HepG2 (cell line): ENCODE data around the gene ACADVL. TPM values are rescaled to one million over a fixed set of nuclear protein-coding genes. Genes with fewer than 3 reads are reported as not detected.

Experiments
- AGO1 ChIP-seq: fragments of 200-400 bp; formaldehyde crosslinking; IDR thresholded peaks from 2 replicates; pipeline ENCODE4 v1.6.1; 2017; ENCODE audit warnings: mild to moderate bottlenecking, low read depth, low read length, moderate library complexity; ENCODE audit not compliant: poor library complexity, severe bottlenecking
- AHDC1 ChIP-seq: sonication (generic); formaldehyde crosslinking; IDR thresholded peaks from 2 replicates; pipeline ENCODE4 v1.5.1; 2020; ENCODE audit warnings: mild to moderate bottlenecking, missing genetic modification reagents, borderline replicate concordance
- CBFB ChIP-seq: sonication (generic); formaldehyde crosslinking; IDR thresholded peaks from 2 replicates; pipeline ENCODE4 v1.4.0; 2020; ENCODE audit warnings: missing genetic modification reagents
- EED ChIP-seq: sonication (generic); formaldehyde crosslinking; IDR thresholded peaks from 2 replicates; pipeline ENCODE4 v1.5.0; 2020; ENCODE audit warnings: mild to moderate bottlenecking, missing genetic modification reagents
- MXD1 ChIP-seq: sonication (generic); formaldehyde crosslinking; IDR thresholded peaks from 2 replicates; pipeline ENCODE4 v1.4.0; 2020; ENCODE audit warnings: mild to moderate bottlenecking, missing genetic modification reagents
- NAIF1 ChIP-seq: sonication (generic); formaldehyde crosslinking; IDR thresholded peaks from 2 replicates; pipeline ENCODE4 v1.5.0; 2020; ENCODE audit warnings: mild to moderate bottlenecking, missing genetic modification reagents, borderline replicate concordance
- PHF21A ChIP-seq: sonication (generic); formaldehyde crosslinking; IDR thresholded peaks from 2 replicates; pipeline ENCODE4 v1.5.0; 2020; ENCODE audit warnings: mild to moderate bottlenecking, missing genetic modification reagents
- SIN3B ChIP-seq: fragments of 150-350 bp; IDR thresholded peaks from 2 replicates; pipeline ENCODE4 v1.6.1; 2014; ENCODE audit warnings: low read length
- SNAPC5 ChIP-seq: sonication (generic); formaldehyde crosslinking; IDR thresholded peaks from 2 replicates; pipeline ENCODE4 v1.8.1; 2023; ENCODE audit warnings: mild to moderate bottlenecking, missing genetic modification reagents, borderline replicate concordance
- ZC3H13 ChIP-seq: sonication (generic); formaldehyde crosslinking; IDR thresholded peaks from 2 replicates; pipeline ENCODE4 v1.8.1; 2023; ENCODE audit warnings: mild to moderate bottlenecking, missing genetic modification reagents, moderate library complexity
- ZKSCAN8 ChIP-seq: IDR thresholded peaks from 2 replicates; pipeline ENCODE4 v1.6.1; 2016; ENCODE audit warnings: borderline replicate concordance, missing genetic modification reagents, missing compliant biosample characterization
- ZNF143 ChIP-seq: sonication (generic); formaldehyde crosslinking; IDR thresholded peaks from 2 replicates; pipeline ENCODE4 v1.4.0; 2020; ENCODE audit warnings: missing genetic modification reagents
- ZNF263 ChIP-seq: sonication (generic); formaldehyde crosslinking; IDR thresholded peaks from 2 replicates; pipeline ENCODE4 v1.4.0; 2020; ENCODE audit warnings: missing genetic modification reagents
- ZNF44 ChIP-seq: sonication (generic); formaldehyde crosslinking; IDR thresholded peaks from 2 replicates; pipeline ENCODE4 v1.5.1; 2020; ENCODE audit warnings: mild to moderate bottlenecking, missing genetic modification reagents
- ZNF7 ChIP-seq: IDR thresholded peaks from 2 replicates; pipeline ENCODE4 v1.6.1; 2016; ENCODE audit warnings: missing biosample characterization, missing genetic modification reagents
- ZSCAN9 ChIP-seq: IDR thresholded peaks from 2 replicates; pipeline ENCODE4 v1.6.1; 2016; ENCODE audit warnings: borderline replicate concordance
- polyA plus RNA-seq, 8 experiments: library from polyadenylated mRNA; depleted of rRNA in 3 of 8; stranded (reverse) in 7 of 8; unstranded in 1 of 8; fragments of >200 nt; fragmentation: Illumina TruSeq in 4 of 8; extraction: Trizol in 4 of 8; gene quantifications; 2 replicates each; pipeline versions ENCODE4 v1.2.1 to v1.2.3, GENCODE V29; 2011 to 2016; ENCODE audit warnings: low read depth in 4 of 8, missing spikeins in 1 of 8, mixed read lengths in 1 of 8; ENCODE audit not compliant: insufficient read depth in 1 of 8
- total RNA-seq, 5 experiments: library from RNA; depleted of rRNA; stranded (reverse); fragments of >200 nt; fragmentation: Illumina TruSeq; extraction: Trizol; gene quantifications; 2 replicates each; pipeline ENCODE4 v1.2.3, GENCODE V29; 2016; ENCODE audit warnings: low read depth in 1 of 5
- TF ChIP-seq, protein P1 (sequence below): sonication (generic); formaldehyde crosslinking; IDR thresholded peaks from 2 replicates; pipeline ENCODE4 v1.4.0; 2020; ENCODE audit warnings: missing genetic modification reagents

The ACADVL gene
- total and polyA plus RNA-seq, 2 of the 13 experiments (the other 11 are each of a cell fraction or from before 2014, with no cell fraction given) = 219 to 412 TPM

- TF ChIP-seq AHDC1 (CRISPR knock-in tag) (peak; percentile 48), ZKSCAN8 (CRISPR knock-in tag) (peak; percentile 80; the same call in 1 of the 2 replicates), PHF21A (peak; percentile 95), AGO1 (no peak), EED (CRISPR knock-in tag) (no peak), SIN3B (no peak), CBFB (CRISPR knock-in tag) (no peak; the same call in 1 of the 2 replicates), ZNF44 (CRISPR knock-in tag) (no peak), ZNF143 (CRISPR knock-in tag) (no peak; the same call in 1 of the 2 replicates), SNAPC5 (no peak), MXD1 (CRISPR knock-in tag) (peak; percentile 55; the same call in 1 of the 2 replicates), ZC3H13 (CRISPR knock-in tag) (peak; percentile 47; the same call in 1 of the 2 replicates), NAIF1 (CRISPR knock-in tag) (peak; percentile 91; the same call in 1 of the 2 replicates), ZNF7 (CRISPR knock-in tag) (no peak), ZNF263 (CRISPR knock-in tag) (peak; percentile 81), ZSCAN9 (peak; percentile 71)
- TF ChIP-seq, protein P1, sequence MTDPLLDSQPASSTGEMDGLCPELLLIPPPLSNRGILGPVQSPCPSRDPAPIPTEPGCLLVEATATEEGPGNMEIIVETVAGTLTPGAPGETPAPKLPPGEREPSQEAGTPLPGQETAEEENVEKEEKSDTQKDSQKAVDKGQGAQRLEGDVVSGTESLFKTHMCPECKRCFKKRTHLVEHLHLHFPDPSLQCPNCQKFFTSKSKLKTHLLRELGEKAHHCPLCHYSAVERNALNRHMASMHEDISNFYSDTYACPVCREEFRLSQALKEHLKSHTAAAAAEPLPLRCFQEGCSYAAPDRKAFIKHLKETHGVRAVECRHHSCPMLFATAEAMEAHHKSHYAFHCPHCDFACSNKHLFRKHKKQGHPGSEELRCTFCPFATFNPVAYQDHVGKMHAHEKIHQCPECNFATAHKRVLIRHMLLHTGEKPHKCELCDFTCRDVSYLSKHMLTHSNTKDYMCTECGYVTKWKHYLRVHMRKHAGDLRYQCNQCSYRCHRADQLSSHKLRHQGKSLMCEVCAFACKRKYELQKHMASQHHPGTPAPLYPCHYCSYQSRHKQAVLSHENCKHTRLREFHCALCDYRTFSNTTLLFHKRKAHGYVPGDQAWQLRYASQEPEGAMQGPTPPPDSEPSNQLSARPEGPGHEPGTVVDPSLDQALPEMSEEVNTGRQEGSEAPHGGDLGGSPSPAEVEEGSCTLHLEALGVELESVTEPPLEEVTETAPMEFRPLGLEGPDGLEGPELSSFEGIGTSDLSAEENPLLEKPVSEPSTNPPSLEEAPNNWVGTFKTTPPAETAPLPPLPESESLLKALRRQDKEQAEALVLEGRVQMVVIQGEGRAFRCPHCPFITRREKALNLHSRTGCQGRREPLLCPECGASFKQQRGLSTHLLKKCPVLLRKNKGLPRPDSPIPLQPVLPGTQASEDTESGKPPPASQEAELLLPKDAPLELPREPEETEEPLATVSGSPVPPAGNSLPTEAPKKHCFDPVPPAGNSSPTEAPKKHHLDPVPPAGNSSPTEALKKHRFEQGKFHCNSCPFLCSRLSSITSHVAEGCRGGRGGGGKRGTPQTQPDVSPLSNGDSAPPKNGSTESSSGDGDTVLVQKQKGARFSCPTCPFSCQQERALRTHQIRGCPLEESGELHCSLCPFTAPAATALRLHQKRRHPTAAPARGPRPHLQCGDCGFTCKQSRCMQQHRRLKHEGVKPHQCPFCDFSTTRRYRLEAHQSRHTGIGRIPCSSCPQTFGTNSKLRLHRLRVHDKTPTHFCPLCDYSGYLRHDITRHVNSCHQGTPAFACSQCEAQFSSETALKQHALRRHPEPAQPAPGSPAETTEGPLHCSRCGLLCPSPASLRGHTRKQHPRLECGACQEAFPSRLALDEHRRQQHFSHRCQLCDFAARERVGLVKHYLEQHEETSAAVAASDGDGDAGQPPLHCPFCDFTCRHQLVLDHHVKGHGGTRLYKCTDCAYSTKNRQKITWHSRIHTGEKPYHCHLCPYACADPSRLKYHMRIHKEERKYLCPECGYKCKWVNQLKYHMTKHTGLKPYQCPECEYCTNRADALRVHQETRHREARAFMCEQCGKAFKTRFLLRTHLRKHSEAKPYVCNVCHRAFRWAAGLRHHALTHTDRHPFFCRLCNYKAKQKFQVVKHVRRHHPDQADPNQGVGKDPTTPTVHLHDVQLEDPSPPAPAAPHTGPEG (CRISPR knock-in tag) = no peak
These were observed 40.2 kb upstream of the ACADVL start, which contains the start of gene ASGR1 (continued) for GRCh38 chr17:7179317-7180254.
